ENCODE results near the gene SPATA13. TPM values are rescaled to one million over a fixed set of nuclear protein-coding genes. Genes with fewer than 3 reads are reported as not detected.
"Not testable (repeated sequence)": the region's sequence is repeated elsewhere in the genome, so short reads cannot be mapped to it uniquely, and the experiment has no call there.

SPATA13 gene
- 11.9 and 18.7 TPM in 2 replicates for total RNA-seq
- polyA plus RNA-seq (2012): 5.4 TPM

- DNase-seq (ENCODE audit: low read depth): peak; percentile 88
These were observed at the start of gene SPATA13 for GRCh38 chr13:24160458-24161009. Gene SPATA13 (plus strand): TSS chr13:24160720. CDS start chr13:24222930, 62,210 bp downstream.

GRCh38 chr13:24112791-24113190 is 47.7 kb upstream of the SPATA13 start:
- peak; percentile 32 for DNase-seq (ENCODE audit: low read depth)

- DNase-seq (ENCODE audit: low read depth): no peak
These were observed 44.8 kb upstream of the SPATA13 start for GRCh38 chr13:24115671-24116070.

- DNase-seq (ENCODE audit: low read depth): peak; percentile 93
These were observed 44.4 kb upstream of the SPATA13 start for GRCh38 chr13:24116131-24116530.

GRCh38 chr13:24118576-24118975 is 41.9 kb upstream of the SPATA13 start:
- DNase-seq (ENCODE audit: low read depth): no peak

- DNase-seq (ENCODE audit: low read depth): no peak
These were observed 40.7 kb upstream of the SPATA13 start for GRCh38 chr13:24119626-24120508.

GRCh38 chr13:24122045-24122444 is 38.5 kb upstream of the SPATA13 start:
- not testable (repeated sequence) for DNase-seq (ENCODE audit: low read depth)

- DNase-seq (ENCODE audit: low read depth): no peak
These were observed 38.0 kb upstream of the SPATA13 start for GRCh38 chr13:24122569-24122968.

GRCh38 chr13:24123761-24124160 is 36.8 kb upstream of the SPATA13 start:
- DNase-seq (ENCODE audit: low read depth): no peak

GRCh38 chr13:24124789-24125476 is 35.6 kb upstream of the SPATA13 start:
- DNase-seq (ENCODE audit: low read depth): no peak

GRCh38 chr13:24127116-24127631 is 33.3 kb upstream of the SPATA13 start:
- no peak for DNase-seq (ENCODE audit: low read depth)

- no peak for DNase-seq (ENCODE audit: low read depth)
These were observed 32.4 kb upstream of the SPATA13 start for GRCh38 chr13:24128112-24128511.

GRCh38 chr13:24128962-24129361 is 31.6 kb upstream of the SPATA13 start:
- no peak for DNase-seq (ENCODE audit: low read depth)

- no peak for DNase-seq (ENCODE audit: low read depth)
These were observed 30.4 kb upstream of the SPATA13 start for GRCh38 chr13:24129914-24130774.

GRCh38 chr13:24131749-24132148 is 28.8 kb upstream of the SPATA13 start:
- DNase-seq (ENCODE audit: low read depth): no peak

GRCh38 chr13:24133021-24133795 is 27.3 kb upstream of the SPATA13 start:
- DNase-seq (ENCODE audit: low read depth): no peak

GRCh38 chr13:24134231-24134630 is 26.3 kb upstream of the SPATA13 start:
- DNase-seq (ENCODE audit: low read depth): no peak

GRCh38 chr13:24134757-24135156 is 25.8 kb upstream of the SPATA13 start:
- no peak for DNase-seq (ENCODE audit: low read depth)

GRCh38 chr13:24135674-24136300 is 24.7 kb upstream of the SPATA13 start:
- no peak for DNase-seq (ENCODE audit: low read depth)

- DNase-seq (ENCODE audit: low read depth): no peak
These were observed 21.6 kb upstream of the SPATA13 start for GRCh38 chr13:24138911-24139310.

All from myocyte (in vitro differentiated cells).